Activated T-helper 1 cell treated with anti-CD3 and anti-CD28 coated beads, Interleukin-12 subunit alpha, Interleukin-12 subunit beta, Interleukin-2, Interleukin-4 antibody, amounts not matched to agents 30 ng/mL and 10 ng/mL and 1 ng/mL, durations not matched to agents 14 hours and 24 hours and 36 hours (primary cell): ENCODE results near the gene UNC45A. TPM values are rescaled to one million over a fixed set of nuclear protein-coding genes. Genes with fewer than 3 reads are reported as not detected.
"Not testable (repeated sequence)": the region's sequence is repeated elsewhere in the genome, so short reads cannot be mapped to it uniquely, and the experiment has no call there.

Experiments
- DNase-seq: peaks from one replicate; pipeline ENCODE4 v3.0.0; 2021; ENCODE audit warnings: low spot score
- H3K27ac Mint-ChIP-seq: one replicate; pipeline ENCODE4 v1.8.0; 2021; ENCODE audit warnings: mild to moderate bottlenecking, mixed read lengths
- H3K27me3 Mint-ChIP-seq: one replicate; pipeline ENCODE4 v1.8.0; 2022; ENCODE audit warnings: mild to moderate bottlenecking, moderate library complexity, mixed read lengths; ENCODE audit not compliant: insufficient read depth
- H3K36me3 Mint-ChIP-seq: one replicate; pipeline ENCODE4 v1.8.0; 2021; ENCODE audit warnings: low read depth, mixed read lengths
- H3K4me1 Mint-ChIP-seq: one replicate; pipeline ENCODE4 v1.8.0; 2021; ENCODE audit warnings: low read depth, mixed read lengths
- H3K4me3 Mint-ChIP-seq: one replicate; pipeline ENCODE4 v1.8.0; 2021; ENCODE audit warnings: mild to moderate bottlenecking, moderate library complexity, mixed read lengths
- H3K9me3 Mint-ChIP-seq: one replicate; pipeline ENCODE4 v1.8.0; 2021; ENCODE audit warnings: mixed read lengths
- intact Hi-C: fragments of 100-400 bp; cut with micrococcal nuclease; formaldehyde crosslinking; loops from one replicate; pipeline ENCODE4 v1.15.1; 2024
- total RNA-seq: library from RNA; stranded (reverse); gene quantifications from 2 replicates; pipeline ENCODE4 v1.2.3, GENCODE V29; 2022

Gene UNC45A
- total RNA-seq, 1 donor from 2014 or later = 68.6 TPM

DNA sequence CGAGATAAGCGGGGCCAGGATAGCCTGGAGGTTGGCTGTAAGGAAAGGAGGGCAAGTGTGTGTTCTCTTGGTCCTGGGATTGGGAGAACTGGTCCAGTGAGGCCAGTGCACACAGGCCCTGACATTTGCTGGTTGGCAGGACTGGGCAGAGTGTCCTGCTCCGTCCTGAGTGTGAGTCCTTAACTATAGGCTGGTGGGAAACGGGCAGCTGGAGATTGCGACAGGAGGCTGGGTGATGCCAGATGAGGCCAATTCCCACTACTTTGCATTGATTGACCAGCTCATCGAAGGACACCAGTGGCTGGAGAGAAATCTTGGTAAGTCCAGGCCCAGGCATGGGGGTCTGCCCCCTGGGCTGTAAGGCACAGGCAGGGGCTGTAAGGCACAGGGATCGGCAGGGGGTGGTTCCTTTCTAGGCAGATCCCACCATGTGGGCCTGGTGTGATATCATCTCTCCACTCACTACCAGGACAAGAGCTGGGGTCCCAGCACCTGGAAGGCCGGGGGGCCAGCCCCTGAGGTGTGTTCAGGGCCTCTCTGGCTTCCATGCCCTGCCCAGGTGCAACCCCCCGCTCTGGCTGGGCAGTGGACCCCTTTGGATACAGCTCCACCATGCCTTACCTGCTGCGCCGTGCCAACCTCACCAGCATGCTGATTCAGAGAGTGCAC lies 28.8 kb upstream of the UNC45A start:
- no peak for DNase-seq
- Mint-ChIP-seq H3K4me1 (peaks cover 38% of the 10 kb centered on the region), H3K27me3 (no peaks in the 10 kb centered on the region), H3K4me3 (no peak overlapping the region), H3K27ac (no peak overlapping the region), H3K9me3 (no peaks in the 10 kb centered on the region), H3K36me3 (peaks cover 40% of the 10 kb centered on the region)
- intact Hi-C loops = no loop called here

DNA sequence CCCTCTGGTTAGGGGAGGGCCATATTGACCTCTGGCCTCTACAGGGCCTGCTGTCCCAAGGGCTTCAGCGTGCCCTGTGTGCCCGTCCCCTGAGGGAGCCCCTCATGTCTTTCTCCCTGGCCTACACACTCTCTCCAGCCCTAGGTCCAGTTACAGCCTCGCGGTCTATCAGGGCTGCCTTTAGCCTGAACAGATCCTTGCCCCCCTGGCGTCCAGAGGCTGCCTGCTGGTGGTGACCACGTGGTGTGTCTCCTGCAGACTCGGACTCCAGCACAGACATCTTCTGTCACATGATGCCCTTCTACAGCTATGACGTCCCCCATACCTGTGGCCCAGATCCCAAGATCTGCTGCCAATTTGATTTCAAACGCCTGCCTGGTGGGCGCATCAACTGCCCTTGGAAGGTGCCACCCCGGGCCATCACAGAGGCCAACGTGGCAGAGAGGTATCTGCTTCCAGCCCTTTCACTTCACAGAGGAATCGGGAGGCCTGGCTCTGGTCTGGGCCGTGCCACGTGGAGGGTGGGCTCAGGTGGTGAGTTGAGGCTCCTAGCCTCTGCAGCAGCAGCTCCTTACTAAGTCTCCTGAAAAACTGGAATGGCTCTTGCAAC lies 27.9 kb upstream of the UNC45A start:
- Mint-ChIP-seq H3K9me3 (no peaks in the 10 kb centered on the region), H3K4me3 (no peak overlapping the region), H3K27ac (no peak overlapping the region), H3K36me3 (peaks cover 40% of the 10 kb centered on the region), H3K27me3 (no peaks in the 10 kb centered on the region), H3K4me1 (peaks cover 29% of the 10 kb centered on the region)
- no peak for DNase-seq
- intact Hi-C loops = no loop called here

DNA sequence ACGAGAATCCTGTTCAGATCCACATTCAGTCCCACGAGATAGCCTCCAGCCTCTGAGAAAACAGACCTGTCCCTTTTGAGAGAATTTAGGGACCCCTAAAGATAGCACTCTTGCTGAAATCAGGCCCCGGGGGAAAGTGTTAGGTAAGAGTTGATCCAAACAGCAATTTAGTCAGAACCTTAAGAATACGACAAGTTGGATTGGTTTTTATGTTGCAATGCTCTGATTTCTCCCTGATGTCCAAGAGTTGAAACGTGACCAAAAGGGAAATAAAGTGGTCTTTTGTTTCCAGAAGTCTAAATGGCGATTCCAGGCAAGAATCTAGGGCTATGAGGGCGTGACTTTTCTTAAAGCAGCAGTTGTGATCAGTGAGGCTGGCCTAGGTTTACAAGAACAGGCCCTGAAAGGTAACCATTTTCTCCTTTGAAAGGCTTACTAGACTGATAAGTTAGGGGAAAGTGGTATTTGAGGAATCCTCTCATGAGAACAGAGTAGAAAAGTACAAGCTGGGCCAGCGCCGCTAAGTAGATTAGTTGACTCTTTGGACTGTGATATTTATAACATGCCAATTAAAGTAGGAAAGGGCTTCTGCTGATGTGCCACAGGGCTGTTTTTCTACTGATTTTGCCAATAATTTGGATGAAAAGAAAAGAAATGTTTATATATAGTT lies 27.1 kb upstream of the UNC45A start:
- no peaks in the 10 kb centered on the region for H3K27me3 Mint-ChIP-seq
- peaks cover 44% of the 10 kb centered on the region for H3K36me3 Mint-ChIP-seq
- H3K4me1 Mint-ChIP-seq = peaks cover 29% of the 10 kb centered on the region
- no peak overlapping the region for H3K4me3 Mint-ChIP-seq
- H3K9me3 Mint-ChIP-seq = no peaks in the 10 kb centered on the region
- intact Hi-C loops = no loop called here
- no peak overlapping the region for H3K27ac Mint-ChIP-seq
- no peak for DNase-seq

DNA sequence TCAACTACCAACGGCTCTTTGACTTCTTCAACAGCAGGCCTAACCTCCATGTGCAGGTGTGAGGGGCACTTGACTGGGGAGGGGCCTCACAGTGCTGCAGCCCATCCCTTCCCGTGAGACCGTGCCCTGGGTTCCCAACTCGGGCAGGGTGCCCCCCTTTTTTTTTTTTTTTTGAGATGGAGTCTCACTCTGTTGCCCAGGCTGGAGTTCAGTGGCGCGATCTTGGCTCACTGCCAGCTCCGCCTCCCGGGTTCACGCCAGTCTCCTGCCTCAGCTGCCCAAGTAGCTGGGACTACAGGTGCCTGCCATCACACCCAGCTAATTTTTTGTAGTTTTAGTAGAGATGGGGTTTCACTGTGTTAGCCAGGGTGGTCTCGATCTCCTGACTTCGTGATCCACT lies 25.6 kb upstream of the UNC45A start:
- intact Hi-C loops, H3K27me3 Mint-ChIP-seq, H3K9me3 Mint-ChIP-seq, DNase-seq, H3K27ac Mint-ChIP-seq, H3K4me3 Mint-ChIP-seq: not testable (repeated sequence)
- peaks cover 22% of the 10 kb centered on the region for H3K4me1 Mint-ChIP-seq
- H3K36me3 Mint-ChIP-seq = peaks cover 55% of the 10 kb centered on the region

DNA sequence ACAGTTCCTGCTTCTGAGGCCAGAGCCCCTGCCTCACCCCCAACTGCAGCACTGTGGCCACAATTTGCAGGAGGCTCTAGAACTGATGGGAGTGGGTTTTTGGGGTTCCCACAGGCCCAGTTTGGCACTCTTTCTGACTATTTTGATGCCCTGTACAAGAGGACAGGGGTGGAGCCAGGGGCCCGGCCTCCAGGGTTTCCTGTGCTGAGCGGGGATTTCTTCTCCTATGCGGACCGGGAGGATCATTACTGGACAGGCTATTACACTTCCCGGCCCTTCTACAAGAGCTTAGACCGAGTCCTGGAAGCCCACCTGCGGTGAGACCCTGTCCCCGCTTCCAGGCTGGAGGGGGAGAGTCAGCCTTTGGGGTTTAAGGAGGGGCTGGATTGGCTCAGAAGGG lies 25.1 kb upstream of the UNC45A start:
- H3K27ac Mint-ChIP-seq = no peak overlapping the region
- no peaks in the 10 kb centered on the region for H3K27me3 Mint-ChIP-seq
- H3K4me3 Mint-ChIP-seq = no peak overlapping the region
- H3K9me3 Mint-ChIP-seq = no peaks in the 10 kb centered on the region
- peaks cover 21% of the 10 kb centered on the region for H3K4me1 Mint-ChIP-seq
- peaks cover 51% of the 10 kb centered on the region for H3K36me3 Mint-ChIP-seq
- DNase-seq = no peak
- intact Hi-C loops = no loop called here

DNA sequence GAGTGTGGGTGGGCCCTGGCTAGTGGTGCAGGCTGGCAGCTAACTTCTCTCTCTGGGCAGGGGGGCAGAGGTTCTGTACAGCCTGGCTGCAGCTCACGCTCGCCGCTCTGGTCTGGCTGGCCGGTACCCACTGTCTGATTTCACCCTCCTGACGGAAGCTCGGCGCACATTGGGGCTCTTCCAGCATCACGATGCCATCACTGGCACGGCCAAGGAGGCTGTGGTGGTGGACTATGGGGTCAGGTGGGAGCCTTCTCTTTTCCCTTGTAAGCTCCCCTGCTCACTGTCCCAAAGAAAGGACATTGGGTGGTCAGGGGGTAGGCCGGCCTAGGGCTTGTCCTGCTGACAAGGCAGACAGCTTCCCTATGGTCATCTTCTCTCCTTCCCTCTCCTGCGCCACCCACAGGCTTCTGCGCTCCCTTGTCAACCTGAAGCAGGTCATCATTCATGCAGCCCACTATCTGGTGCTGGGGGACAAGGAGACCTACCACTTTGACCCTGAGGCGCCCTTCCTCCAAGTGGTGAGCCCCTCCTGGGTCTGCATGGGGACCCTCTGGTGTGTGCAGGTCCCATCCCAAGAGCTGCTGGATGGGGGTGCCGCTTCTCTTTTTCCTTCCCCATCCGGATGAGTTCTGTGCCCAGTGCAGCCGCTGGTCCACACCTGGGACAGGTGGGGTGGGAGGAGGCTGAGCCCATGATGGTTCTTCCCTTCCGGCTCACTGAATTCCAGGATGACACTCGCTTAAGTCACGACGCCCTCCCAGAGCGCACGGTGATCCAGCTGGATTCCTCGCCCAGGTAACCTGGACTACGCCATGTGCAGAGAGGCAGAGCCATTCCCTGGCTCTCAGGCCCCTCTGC lies 24.4 kb upstream of the UNC45A start:
- DNase-seq = no peak
- Mint-ChIP-seq H3K36me3 (peaks cover 51% of the 10 kb centered on the region), H3K27me3 (no peaks in the 10 kb centered on the region), H3K4me3 (no peak overlapping the region), H3K27ac (no peak overlapping the region), H3K9me3 (no peaks in the 10 kb centered on the region), H3K4me1 (peaks cover 14% of the 10 kb centered on the region)
- intact Hi-C loops = no loop called here

DNA sequence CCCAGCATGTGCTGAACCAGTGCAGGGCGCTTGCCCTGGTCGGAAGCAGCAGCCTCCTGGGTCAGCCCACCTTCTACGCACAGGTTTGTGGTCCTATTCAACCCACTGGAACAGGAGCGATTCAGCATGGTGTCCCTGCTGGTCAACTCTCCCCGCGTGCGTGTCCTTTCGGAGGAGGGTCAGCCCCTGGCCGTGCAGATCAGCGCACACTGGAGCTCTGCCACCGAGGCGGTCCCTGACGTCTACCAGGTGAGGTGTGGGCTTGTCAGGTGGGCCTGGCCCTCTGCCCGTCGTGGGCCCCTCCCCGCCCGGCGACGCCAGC lies 23.8 kb upstream of the UNC45A start:
- intact Hi-C loops = no loop called here
- no peaks in the 10 kb centered on the region for H3K27me3 Mint-ChIP-seq
- no peak overlapping the region for H3K4me3 Mint-ChIP-seq
- H3K27ac Mint-ChIP-seq = no peak overlapping the region
- H3K4me1 Mint-ChIP-seq = peaks cover 8% of the 10 kb centered on the region
- DNase-seq = no peak
- no peaks in the 10 kb centered on the region for H3K9me3 Mint-ChIP-seq
- peaks cover 47% of the 10 kb centered on the region for H3K36me3 Mint-ChIP-seq

DNA sequence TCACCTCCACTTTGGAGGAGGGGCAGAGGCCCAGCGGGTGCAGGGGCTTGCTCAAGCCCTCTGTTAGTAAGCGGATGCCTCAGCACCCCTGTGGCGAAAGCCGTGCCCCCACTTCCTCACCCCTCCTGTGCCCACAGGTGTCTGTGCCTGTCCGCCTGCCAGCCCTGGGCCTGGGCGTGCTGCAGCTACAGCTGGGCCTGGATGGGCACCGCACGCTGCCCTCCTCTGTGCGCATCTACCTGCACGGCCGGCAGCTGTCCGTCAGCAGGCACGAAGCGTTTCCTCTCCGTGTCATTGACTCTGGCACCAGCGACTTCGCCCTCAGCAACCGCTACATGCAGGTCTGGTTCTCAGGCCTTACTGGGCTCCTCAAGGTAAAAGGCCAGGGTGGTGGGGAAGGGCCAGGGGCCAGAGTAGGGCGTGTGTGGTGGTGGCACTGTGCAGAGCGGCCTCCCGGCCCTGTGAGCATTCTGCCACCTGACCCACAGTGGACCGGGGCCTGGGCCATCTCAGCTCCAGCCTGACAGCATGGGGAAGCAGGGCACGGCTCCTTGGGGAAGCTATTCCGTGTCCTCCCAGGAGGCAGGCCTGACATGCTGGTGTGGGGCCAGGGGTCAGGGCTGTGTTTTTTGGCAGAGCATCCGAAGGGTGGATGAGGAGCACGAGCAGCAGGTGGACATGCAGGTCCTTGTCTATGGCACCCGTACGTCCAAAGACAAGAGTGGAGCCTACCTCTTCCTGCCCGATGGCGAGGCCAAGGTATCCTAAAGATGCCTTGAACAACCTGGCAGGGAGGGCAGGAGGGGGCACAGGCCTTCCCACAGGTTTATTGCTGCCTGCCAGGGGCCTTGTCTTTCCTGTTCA lies 22.9 kb upstream of the UNC45A start:
- intact Hi-C loops = no loop called here
- Mint-ChIP-seq H3K27me3 (no peaks in the 10 kb centered on the region), H3K36me3 (peaks cover 50% of the 10 kb centered on the region), H3K4me1 (peaks cover 4% of the 10 kb centered on the region), H3K9me3 (no peaks in the 10 kb centered on the region), H3K27ac (no peak overlapping the region), H3K4me3 (no peak overlapping the region)
- DNase-seq = no peak

DNA sequence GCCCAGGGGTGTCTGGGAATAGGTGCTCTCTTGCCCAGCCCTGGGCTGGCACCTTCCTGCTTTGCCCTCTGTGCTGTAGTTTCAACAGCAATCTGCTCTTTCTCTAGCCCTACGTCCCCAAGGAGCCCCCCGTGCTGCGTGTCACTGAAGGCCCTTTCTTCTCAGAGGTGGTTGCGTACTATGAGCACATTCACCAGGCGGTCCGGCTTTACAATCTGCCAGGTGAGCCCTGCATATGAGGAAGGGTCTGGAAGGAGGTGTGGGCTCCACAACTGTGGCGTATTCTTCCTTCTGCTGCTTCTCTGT lies 22.4 kb upstream of the UNC45A start:
- Mint-ChIP-seq H3K27ac (peak overlapping the region; percentile 34), H3K4me3 (no peak overlapping the region), H3K9me3 (no peaks in the 10 kb centered on the region), H3K4me1 (peaks cover 4% of the 10 kb centered on the region), H3K27me3 (no peaks in the 10 kb centered on the region), H3K36me3 (peaks cover 50% of the 10 kb centered on the region)
- no peak for DNase-seq
- intact Hi-C loops = no loop called here

DNA sequence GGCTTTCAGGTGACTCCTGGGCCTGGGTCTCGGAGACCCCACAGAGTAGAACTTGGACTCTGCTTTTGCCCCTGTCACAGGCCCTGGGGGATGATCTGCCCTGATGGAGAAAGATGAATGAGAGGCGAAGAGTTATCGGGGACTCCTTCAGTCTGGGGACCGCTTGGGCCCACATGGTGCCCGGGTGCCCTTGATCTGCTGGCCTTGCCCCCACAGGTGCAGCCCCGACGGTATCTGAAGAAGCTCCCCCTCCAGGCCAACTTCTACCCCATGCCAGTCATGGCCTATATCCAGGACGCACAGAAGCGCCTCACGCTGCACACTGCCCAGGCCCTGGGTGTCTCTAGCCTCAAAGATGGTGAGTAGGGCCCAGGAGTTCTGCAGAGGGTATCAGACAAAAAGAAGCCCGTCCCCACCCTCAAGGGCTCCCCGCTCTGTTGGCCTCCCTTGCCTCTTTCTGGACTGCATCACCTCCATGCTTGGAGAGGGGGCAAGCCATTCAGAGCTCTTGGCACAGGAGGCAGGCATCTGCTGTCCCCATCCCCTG lies 21.6 kb upstream of the UNC45A start:
- H3K27me3 Mint-ChIP-seq = no peaks in the 10 kb centered on the region
- H3K36me3 Mint-ChIP-seq = peaks cover 52% of the 10 kb centered on the region
- no peak for DNase-seq
- no peaks in the 10 kb centered on the region for H3K9me3 Mint-ChIP-seq
- no peak overlapping the region for H3K4me3 Mint-ChIP-seq
- H3K27ac Mint-ChIP-seq = no peak overlapping the region
- H3K4me1 Mint-ChIP-seq = no peaks in the 10 kb centered on the region
- intact Hi-C loops = no loop called here

DNA sequence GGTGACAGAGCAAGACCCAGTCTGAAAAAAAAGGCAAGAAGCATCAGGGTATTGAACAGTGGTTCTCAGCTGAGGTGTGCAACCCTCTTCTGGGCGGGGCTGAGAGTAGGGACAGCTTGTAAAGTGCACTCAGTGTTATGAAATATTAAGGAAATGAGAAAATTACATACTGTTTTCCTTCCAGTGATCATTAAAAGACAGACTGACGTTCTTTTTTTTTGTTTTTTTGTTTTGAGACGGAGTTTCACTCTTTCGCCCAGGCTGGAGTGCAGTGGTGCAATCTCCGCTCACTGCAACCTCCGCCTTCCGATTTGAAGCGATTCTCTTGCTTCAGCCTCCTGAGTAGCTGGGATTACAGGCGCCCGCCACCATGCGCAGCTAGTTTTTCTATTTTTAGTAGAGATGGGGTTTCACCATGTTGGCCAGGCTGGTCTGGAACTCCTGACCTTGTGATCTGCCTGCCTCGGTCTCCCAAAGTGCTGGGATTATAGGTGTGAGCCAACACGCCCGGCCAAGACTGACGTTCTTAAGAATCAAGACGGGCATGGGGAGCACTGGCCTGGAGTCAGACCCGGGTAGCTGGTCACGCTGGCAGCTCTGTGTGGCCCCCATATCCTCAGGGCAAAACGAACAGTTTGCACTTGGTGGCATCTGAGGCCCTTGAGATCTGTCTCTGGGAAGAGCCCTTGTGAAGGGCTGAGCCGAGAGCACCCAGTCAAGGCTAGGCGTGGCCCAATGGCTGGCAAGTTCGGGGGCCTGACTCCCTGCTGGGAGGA lies 20.6 kb upstream of the UNC45A start:
- Mint-ChIP-seq H3K27me3 (no peaks in the 10 kb centered on the region), H3K4me1 (no peaks in the 10 kb centered on the region), H3K4me3 (no peak overlapping the region), H3K9me3 (no peaks in the 10 kb centered on the region), H3K27ac (no peak overlapping the region), H3K36me3 (peaks cover 51% of the 10 kb centered on the region)
- no peak for DNase-seq
- intact Hi-C loops = no loop called here
